Left kidney (tissue), 2 donors: ENCODE measurements around the gene KCNIP4. TPM values are rescaled to one million over a fixed set of nuclear protein-coding genes. Genes with fewer than 3 reads are reported as not detected.
"Not testable (repeated sequence)": the region's sequence is repeated elsewhere in the genome, so short reads cannot be mapped to it uniquely, and the experiment has no call there.

Experiments
- DNase-seq: peaks from one replicate; pipeline ENCODE4 v3.0.0-alpha.2; 2013
- polyA plus RNA-seq: library from polyadenylated mRNA; unstranded; fragments of 120-200 nt; gene quantifications from one replicate; pipeline ENCODE4 v1.2.1, GENCODE V29; 2013; ENCODE audit not compliant: insufficient read length

The KCNIP4 gene
- polyA plus RNA-seq, 1 donor: 13.0 TPM

- no peak for DNase-seq
These were observed 1195.9 kb downstream of the KCNIP4 start for GRCh38 chr4:20752641-20753040.

GRCh38 chr4:20746000-20746399 is 1202.6 kb downstream of the KCNIP4 start:
- not testable (repeated sequence) for DNase-seq

- no peak for DNase-seq
These were observed 1212.6 kb downstream of the KCNIP4 start for GRCh38 chr4:20735931-20736330.

GRCh38 chr4:20724915-20725314 is 1223.7 kb downstream of the KCNIP4 start:
- DNase-seq: no peak

- DNase-seq: no peak
These were observed 1225.1 kb downstream of the KCNIP4 start for GRCh38 chr4:20723463-20723862.

- no peak for DNase-seq
These were observed 1225.6 kb downstream of the KCNIP4 start for GRCh38 chr4:20723019-20723418.

- DNase-seq: no peak
These were observed 1237.2 kb downstream of the KCNIP4 start for GRCh38 chr4:20711335-20711734.

GRCh38 chr4:20700007-20700761 is 1248.4 kb downstream of the KCNIP4 start, which contains the start of gene PACRGL:
Gene PACRGL, plus strand, starts transcription at chr4:20700458. Its CDS starts 4,024 bp downstream, at chr4:20704482.
- peak; percentile 94 for DNase-seq

- DNase-seq: no peak
These were observed 1249.8 kb downstream of the KCNIP4 start for GRCh38 chr4:20698820-20699219.

GRCh38 chr4:20698382-20698781 is 1250.2 kb downstream of the KCNIP4 start:
- DNase-seq: no peak

GRCh38 chr4:20696815-20697214 is 1251.8 kb downstream of the KCNIP4 start:
- DNase-seq: no peak

- no peak for DNase-seq
These were observed 1260.7 kb downstream of the KCNIP4 start for GRCh38 chr4:20687864-20688263.

GRCh38 chr4:20684852-20685763 is 1263.5 kb downstream of the KCNIP4 start:
- no peak for DNase-seq

GRCh38 chr4:20683766-20684165 is 1264.8 kb downstream of the KCNIP4 start:
- no peak for DNase-seq

- no peak for DNase-seq
These were observed 1265.7 kb downstream of the KCNIP4 start for GRCh38 chr4:20682853-20683252.

GRCh38 chr4:20681271-20681670 is 1267.3 kb downstream of the KCNIP4 start:
- DNase-seq: no peak

GRCh38 chr4:20680736-20681135 is 1267.8 kb downstream of the KCNIP4 start:
- DNase-seq: no peak

- no peak for DNase-seq
These were observed 1268.6 kb downstream of the KCNIP4 start for GRCh38 chr4:20679951-20680350.
